ENCODE results near the gene HPN. TPM values are rescaled to one million over a fixed set of nuclear protein-coding genes. Genes with fewer than 3 reads are reported as not detected.

Gene HPN
- total RNA-seq, 1 donor from 2014 or later: 28.1 TPM

GRCh38 chr19:35061583-35062373 lies 20.3 kb downstream of the HPN start:
- DNase-seq (no peak), ATAC-seq (no peak)
- no peak for TF ChIP-seq CTCF (IDR thresholded peaks at IDR 0.05)
- Histone ChIP-seq H3K9me3 (no peaks in the 10 kb centered on the region), H3K36me3 (no peaks in the 10 kb centered on the region), H3K27ac (no peak overlapping the region), H3K4me1 (no peaks in the 10 kb centered on the region), H3K27me3 (ENCODE audit: low read depth) (no peaks in the 10 kb centered on the region), H3K4me3 (no peak overlapping the region)
- intact Hi-C loops (cut with DNase I): no loop called here

- DNase-seq: peak; percentile 17
- TF ChIP-seq CTCF (IDR thresholded peaks at IDR 0.05): no peak
- Histone ChIP-seq H3K4me1 (peaks cover 6% of the 10 kb centered on the region), H3K27me3 (ENCODE audit: low read depth) (no peaks in the 10 kb centered on the region), H3K4me3 (no peak overlapping the region), H3K27ac (no peak overlapping the region), H3K9me3 (no peaks in the 10 kb centered on the region), H3K36me3 (no peaks in the 10 kb centered on the region)
- no peak for ATAC-seq
- intact Hi-C loops (cut with DNase I): no loop called here
Observed at GRCh38 chr19:35062942-35063341, 21.4 kb downstream of the HPN start.

- H3K36me3 ChIP-seq: no peaks in the 10 kb centered on the region
- H3K9me3 ChIP-seq: no peaks in the 10 kb centered on the region
- no peaks in the 10 kb centered on the region for H3K27me3 ChIP-seq (ENCODE audit: low read depth)
- H3K27ac ChIP-seq: no peak overlapping the region
- peaks cover 6% of the 10 kb centered on the region for H3K4me1 ChIP-seq
- no peak for ATAC-seq
- peak; percentile 10 for DNase-seq
- H3K4me3 ChIP-seq: no peak overlapping the region
- intact Hi-C loops (cut with DNase I): no loop called here
- no peak for TF ChIP-seq CTCF (IDR thresholded peaks at IDR 0.05)
Observed at GRCh38 chr19:35063940-35064818, 22.7 kb downstream of the HPN start.

GRCh38 chr19:35065574-35065973 lies 24.1 kb downstream of the HPN start:
- intact Hi-C loops (cut with DNase I): no loop called here
- Histone ChIP-seq H3K27me3 (ENCODE audit: low read depth) (no peaks in the 10 kb centered on the region), H3K4me3 (no peak overlapping the region), H3K27ac (no peak overlapping the region), H3K36me3 (no peaks in the 10 kb centered on the region), H3K4me1 (peaks cover 6% of the 10 kb centered on the region), H3K9me3 (peaks cover 2% of the 10 kb centered on the region)
- TF ChIP-seq CTCF (IDR thresholded peaks at IDR 0.05): no peak
- DNase-seq (peak; percentile 41), ATAC-seq (peak in 1 of 2 donors; percentile 14)

DNA sequence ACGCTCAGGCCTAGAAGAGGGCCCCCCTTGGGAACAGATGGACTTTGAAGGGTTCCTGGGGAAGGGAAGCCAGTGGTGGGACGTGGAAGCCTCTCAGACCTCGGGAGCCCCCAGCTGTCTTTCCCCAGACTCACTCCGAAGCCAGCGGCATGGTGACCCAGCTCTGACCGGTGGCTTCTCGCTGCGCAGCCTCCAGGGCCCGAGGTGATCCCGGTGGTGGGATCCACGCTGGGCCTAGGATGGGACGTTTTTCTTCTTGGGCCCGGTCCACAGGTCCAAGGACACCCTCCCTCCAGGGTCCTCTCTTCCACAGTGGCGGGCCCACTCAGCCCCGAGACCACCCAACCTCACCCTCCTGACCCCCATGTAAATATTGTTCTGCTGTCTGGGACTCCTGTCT lies 24.6 kb downstream of the HPN start:
- Histone ChIP-seq H3K4me3 (no peak overlapping the region), H3K9me3 (peaks cover 3% of the 10 kb centered on the region), H3K27me3 (ENCODE audit: low read depth) (no peaks in the 10 kb centered on the region), H3K36me3 (no peaks in the 10 kb centered on the region), H3K27ac (no peak overlapping the region), H3K4me1 (peaks cover 6% of the 10 kb centered on the region)
- DNase-seq (peak; percentile 29), ATAC-seq (no peak)
- intact Hi-C loops (cut with DNase I): no loop called here
- no peak for TF ChIP-seq CTCF (IDR thresholded peaks at IDR 0.05)
